AG10803 (cell line): ENCODE results near the gene STAT5A.
"Not testable (repeated sequence)": the region's sequence is repeated elsewhere in the genome, so short reads cannot be mapped to it uniquely, and the experiment has no call there.

ENCODE experiments used
- DNase-seq: peaks from one replicate; pipeline ENCODE4 v3.0.0; 2010; ENCODE audit warnings: low read depth
- H3K4me3 ChIP-seq: 2 replicates; pipeline ENCODE4 v1.5.1; 2011; ENCODE audit warnings: mild to moderate bottlenecking, low read length, control low read depth
- TF ChIP-seq, protein P1 (sequence below): conservative IDR thresholded peaks from 2 replicates; pipeline ENCODE4 v1.5.1; 2011; ENCODE audit warnings: mild to moderate bottlenecking, low read length, control low read depth, inconsistent platforms

STAT5A gene

DNA sequence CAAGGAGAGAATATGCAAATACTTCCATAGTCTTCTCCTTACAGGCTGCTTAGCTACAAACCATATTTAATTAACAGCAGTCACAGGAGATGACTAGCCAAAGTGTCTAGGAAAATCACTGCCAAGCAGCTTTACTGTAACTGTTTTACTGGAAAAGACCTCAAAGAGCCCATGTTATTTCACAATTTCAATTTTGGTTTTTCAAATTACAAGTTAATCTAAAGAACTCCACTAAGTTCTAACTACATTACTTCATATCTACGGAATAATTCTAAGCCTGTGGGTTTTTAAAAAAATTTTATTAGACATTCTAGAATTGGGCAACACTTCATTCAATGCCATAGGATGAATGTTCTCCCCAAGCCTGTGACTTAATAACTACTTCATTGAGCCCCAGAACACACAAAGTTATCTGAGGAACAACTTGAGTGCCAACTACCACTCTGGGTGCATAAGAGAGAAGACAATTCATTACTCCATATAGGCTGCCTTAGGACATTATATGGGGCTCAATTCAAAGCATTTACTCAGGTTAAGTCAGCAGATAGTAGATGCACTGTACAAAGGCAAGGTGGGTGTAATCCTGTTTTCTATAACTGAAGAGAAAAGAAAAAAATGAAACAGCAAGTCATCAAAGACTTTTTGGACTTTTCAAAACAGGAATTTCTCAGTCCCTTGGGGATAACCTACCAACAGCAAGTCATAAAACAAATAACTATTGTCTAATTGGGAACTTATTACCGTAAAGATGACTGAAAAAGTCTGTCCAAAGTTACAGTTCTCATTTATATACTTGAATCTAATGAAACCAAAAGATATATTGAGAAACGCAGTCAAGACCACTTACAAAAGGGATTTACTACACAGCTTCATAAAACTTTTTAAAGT lies 66.9 kb downstream of the STAT5A start:
- DNase-seq, result peak; percentile 91
- no peak overlapping the region for H3K4me3 ChIP-seq
- TF ChIP-seq, protein P1, sequence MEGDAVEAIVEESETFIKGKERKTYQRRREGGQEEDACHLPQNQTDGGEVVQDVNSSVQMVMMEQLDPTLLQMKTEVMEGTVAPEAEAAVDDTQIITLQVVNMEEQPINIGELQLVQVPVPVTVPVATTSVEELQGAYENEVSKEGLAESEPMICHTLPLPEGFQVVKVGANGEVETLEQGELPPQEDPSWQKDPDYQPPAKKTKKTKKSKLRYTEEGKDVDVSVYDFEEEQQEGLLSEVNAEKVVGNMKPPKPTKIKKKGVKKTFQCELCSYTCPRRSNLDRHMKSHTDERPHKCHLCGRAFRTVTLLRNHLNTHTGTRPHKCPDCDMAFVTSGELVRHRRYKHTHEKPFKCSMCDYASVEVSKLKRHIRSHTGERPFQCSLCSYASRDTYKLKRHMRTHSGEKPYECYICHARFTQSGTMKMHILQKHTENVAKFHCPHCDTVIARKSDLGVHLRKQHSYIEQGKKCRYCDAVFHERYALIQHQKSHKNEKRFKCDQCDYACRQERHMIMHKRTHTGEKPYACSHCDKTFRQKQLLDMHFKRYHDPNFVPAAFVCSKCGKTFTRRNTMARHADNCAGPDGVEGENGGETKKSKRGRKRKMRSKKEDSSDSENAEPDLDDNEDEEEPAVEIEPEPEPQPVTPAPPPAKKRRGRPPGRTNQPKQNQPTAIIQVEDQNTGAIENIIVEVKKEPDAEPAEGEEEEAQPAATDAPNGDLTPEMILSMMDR, result no peak

DNA sequence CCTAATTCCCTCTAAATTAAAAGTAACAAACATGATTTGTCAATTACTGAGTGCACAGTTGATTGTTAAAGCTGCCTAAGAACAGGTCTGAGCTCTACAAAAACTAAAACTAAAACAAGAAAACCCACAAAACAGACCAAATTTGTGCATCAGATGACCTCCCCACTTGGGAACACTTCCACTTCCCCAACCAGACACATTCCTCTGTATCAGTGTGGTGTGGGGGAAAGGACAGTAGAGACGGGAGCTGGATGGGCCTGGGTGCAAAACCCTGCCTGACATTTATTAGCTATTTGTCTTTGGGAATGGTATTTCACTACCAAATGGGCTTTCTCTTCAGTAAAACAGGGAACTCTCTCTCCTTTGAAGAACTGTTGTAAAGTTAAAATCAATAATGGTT lies 70.1 kb downstream of the STAT5A start:
- TF ChIP-seq, protein P1, result no peak
- DNase-seq, result no peak
- H3K4me3 ChIP-seq, result no peak overlapping the region

DNA sequence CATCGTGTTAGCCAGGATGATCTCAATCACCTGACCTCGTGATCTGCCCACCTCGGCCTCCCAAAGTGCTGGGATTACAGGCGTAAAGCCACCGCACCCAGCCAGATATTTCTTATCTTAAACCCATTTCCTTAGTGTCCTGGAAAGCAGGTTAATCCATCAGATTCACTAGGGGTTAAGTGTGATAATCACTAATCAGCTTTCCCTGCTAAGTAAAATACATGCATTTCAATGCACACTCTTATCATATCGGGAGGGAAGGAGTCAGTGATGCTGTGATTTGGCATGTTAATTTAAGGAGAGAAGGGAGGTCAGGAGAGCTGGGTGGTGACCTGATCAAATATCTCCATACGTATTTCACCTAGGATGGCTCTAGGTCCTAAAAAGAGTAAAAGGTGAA lies 70.8 kb downstream of the STAT5A start:
- TF ChIP-seq, protein P1, result no peak
- no peak for DNase-seq
- no peak overlapping the region for H3K4me3 ChIP-seq

DNA sequence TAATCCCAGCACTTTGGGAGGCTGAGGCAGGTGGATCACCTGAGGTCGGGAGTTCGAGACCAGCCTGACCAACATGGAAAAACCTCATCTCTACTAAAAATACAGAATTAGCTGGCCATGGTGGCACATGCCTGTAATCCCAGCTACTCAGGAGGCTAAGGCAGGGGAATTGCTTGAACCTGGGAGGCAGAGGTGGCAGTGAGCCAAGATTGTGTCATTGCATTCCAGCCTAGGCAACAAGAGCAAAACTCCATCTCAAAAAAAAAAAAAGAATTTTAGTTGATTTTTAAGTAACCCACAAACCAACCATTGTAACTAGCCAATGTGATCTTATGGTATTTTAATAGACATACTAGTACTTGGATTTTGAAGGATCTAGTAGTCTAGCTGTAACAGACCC lies 72.1 kb downstream of the STAT5A start:
- not testable (repeated sequence) for H3K4me3 ChIP-seq

More for the DNA sequence above, 72.1 kb downstream of the STAT5A start:
- DNase-seq, result peak; percentile 74
